Measurements from ENCODE around the gene GPR39.

GRCh38 chr2:132387126-132387525, 29.5 kb upstream of the GPR39 start:
- TF ChIP-seq CTCF (IDR thresholded peaks at IDR 0.05 in 4 of 5, conservative IDR thresholded peaks at IDR 0.05 in 1 of 5) (no peak), POLR2A (IDR thresholded peaks at IDR 0.05) (no peak)

All from gastrocnemius medialis (tissue), 4 donors.